DOHH2 (cell line): Measurements from ENCODE around the gene BTG2.

Source experiments
- EZH2phosphoT487 ChIP-seq: fragments of 200-600 bp; sonication (generic); IDR thresholded peaks from 2 replicates; pipeline ENCODE4 v1.6.1; 2017; ENCODE audit warnings: borderline replicate concordance, mild to moderate bottlenecking, antibody characterized with exemption, low read length, moderate library complexity, mixed read lengths
- TF ChIP-seq, protein P1 (sequence below): fragments of 200-600 bp; sonication (generic); IDR thresholded peaks from one replicate; pipeline ENCODE4 v1.5.1; 2014; ENCODE audit warnings: antibody characterized with exemption, mild to moderate bottlenecking, low read depth, low read length; ENCODE audit not compliant: poor library complexity, severe bottlenecking

DNA sequence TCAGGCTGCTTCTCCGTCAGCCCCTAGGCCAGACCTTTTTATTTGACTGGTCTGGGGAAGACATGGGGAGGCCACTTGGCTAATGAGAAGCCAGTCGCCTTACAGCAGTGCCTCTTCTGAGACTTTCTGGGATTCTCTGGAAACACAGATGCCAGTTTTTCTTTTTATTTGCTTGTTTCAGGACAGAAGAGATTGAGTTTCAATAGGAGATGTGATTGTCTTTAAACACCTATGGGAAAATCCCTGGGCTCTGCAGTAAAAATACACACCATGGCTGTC is 15.4 kb upstream of the BTG2 start:
- TF ChIP-seq, protein P1, sequence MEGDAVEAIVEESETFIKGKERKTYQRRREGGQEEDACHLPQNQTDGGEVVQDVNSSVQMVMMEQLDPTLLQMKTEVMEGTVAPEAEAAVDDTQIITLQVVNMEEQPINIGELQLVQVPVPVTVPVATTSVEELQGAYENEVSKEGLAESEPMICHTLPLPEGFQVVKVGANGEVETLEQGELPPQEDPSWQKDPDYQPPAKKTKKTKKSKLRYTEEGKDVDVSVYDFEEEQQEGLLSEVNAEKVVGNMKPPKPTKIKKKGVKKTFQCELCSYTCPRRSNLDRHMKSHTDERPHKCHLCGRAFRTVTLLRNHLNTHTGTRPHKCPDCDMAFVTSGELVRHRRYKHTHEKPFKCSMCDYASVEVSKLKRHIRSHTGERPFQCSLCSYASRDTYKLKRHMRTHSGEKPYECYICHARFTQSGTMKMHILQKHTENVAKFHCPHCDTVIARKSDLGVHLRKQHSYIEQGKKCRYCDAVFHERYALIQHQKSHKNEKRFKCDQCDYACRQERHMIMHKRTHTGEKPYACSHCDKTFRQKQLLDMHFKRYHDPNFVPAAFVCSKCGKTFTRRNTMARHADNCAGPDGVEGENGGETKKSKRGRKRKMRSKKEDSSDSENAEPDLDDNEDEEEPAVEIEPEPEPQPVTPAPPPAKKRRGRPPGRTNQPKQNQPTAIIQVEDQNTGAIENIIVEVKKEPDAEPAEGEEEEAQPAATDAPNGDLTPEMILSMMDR: no peak
- TF ChIP-seq EZH2phosphoT487: no peak
